Measurements from ENCODE around the gene DPH2.
A peak's percentile ranks its signal among the peaks of the same experiment; 100 is the strongest.

DPH2 gene

DNA sequence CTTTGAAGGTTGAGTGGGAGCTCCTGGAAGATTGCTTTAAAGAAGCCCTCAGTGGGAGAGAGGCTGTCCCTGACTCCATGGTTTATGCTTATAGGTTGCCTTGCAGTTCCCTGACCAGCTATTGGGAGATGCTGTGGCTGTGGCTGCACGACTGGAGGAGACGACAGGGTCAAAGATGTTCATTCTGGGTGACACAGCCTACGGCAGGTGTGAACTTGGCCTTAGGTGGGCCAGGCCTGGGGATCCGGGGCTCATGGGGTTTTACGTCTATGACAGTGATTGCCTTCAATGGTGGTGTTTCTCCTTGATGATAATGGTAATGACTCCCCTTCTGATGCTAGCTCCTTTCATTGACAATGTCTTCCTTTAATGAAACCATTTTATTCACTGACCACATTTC, 692 bp downstream of the DPH2 start:
- no peak for DNase-seq

DNA sequence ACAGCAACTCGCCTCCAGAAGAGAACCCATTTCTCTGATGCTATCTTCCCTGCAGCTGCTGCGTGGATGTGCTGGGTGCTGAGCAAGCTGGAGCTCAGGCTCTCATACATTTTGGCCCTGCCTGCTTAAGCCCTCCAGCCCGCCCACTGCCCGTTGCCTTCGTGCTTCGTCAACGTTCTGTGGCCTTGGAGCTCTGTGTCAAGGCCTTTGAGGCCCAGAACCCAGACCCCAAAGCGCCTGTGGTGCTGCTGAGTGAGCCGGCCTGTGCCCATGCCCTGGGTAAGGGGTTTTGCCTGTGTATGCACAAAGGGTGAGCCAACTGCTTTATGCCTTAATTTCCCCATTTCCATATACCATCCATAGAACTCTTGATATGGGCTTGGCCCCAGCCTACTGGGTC, 1.1 kb downstream of the DPH2 start:
- DNase-seq: no peak

DNA sequence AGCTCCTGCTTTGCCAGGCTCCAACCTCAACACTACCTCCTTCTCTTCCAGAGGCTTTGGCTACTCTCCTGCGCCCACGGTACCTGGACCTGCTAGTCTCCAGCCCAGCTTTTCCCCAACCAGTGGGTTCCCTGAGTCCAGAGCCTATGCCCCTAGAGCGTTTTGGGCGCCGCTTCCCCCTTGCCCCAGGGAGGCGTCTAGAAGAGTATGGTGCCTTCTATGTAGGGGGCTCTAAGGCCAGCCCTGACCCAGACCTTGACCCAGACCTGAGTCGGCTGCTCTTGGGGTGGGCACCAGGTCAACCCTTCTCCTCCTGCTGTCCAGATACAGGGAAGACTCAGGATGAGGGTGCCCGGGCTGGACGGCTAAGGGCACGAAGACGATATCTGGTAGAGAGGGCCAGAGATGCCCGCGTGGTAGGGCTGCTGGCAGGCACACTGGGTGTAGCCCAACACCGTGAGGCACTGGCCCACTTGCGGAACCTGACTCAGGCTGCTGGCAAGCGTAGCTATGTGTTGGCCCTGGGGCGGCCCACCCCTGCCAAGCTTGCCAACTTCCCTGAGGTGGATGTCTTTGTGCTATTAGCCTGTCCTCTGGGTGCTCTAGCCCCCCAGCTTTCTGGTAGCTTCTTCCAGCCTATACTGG, 1.6 kb downstream of the DPH2 start:
- DNase-seq: no peak

DNA sequence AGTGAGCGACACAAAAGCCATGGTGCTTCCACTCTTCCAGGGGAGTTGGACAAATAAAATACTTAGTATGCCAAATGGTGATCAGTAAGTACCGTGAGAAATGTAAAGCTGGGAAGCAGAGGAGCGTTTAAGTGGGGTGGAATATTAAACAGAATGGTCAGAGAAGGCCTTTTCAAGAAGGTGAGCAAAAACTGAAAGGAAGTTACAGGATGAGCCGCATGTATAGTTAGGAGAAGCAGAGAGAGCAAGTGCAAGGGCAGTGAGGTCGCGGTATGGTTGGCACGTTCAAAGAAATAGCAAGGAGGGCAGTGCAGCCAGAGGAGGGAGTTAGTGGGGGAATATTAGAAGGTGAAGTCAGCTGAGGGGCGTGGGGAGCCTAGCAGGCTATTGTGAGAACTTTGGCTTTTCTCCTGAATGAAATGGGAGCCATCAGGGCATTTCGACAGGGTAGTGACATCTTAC, 4.2 kb downstream of the DPH2 start:
- DNase-seq: no peak

DNA sequence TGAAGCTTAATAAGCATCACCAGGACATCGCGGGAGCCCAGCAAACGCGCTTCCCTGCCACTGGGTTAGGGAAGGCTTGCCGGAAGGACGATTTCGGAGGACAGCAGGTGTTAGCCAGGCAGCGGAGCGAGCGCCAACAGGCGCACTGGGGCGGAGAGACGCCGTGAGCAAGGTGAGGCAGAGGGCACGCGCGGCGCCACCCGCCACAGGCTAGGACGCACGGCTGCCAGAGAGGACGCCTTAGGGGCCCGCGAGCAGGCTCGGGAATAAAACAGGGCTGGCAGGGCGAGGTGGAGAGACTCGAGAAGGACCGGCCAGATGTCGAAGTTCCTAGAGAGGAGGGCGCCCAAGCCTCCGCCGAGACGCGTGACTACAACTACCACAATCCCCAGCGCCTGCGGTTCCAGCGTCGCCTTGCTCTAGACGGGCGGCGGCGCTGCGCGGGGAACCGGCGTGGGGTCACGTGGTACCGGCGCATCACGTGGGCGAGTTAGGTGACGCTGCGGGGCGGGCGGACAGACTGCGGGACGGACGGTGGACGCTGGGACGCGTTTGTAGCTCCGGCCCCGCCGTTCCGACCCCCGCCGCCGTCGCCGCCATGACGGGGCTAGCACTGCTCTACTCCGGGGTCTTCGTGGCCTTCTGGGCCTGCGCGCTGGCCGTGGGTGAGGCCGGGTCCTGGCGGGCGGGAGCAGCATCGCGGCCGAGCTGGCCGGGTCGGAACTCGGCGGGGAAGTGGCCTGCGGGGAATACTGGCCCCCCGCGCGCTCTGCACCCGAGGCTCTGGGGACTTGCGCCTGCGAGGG, 4.8 kb downstream of the DPH2 start, which contains the start of gene ATP6V0B:
Gene ATP6V0B, plus strand, starts transcription at position 518 of the 806 bp plus-strand sequence. Its CDS starts 81 bp downstream, at position 599.
- peak; percentile 93 for DNase-seq

DNA sequence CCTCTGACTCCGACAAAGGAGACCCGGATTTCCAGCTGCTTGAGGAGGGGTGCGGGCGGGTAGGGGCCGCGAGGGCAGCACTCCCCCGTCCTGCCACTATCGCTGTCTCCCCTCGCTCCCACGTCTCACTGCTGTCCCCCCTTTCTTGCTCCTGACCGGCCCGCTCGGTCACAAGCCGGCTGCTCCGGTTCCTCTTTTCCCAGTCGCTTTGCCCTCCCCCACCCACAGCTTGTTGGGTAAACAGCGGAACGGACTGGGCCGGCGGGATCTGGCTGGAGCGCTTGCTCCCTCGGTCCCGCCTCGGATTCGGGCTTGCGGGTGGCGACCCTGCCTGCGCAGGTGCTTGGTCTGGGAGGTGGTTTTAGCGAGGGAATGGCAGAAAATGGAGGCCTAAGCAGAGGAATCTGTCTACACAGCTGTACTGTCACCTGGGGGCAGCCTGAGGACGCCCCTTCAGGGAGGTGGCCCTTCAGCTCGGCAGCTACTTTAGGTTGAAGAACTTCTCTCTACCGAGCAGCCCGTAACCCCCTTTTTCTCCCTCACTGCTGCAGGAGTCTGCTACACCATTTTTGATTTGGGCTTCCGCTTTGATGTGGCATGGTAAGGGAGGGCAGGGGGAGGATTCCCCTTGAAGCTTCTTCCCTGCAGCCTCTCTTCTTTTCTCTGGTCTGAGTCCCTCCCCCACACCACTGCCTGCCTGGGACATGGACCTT, 5.6 kb downstream of the DPH2 start:
- DNase-seq: no peak

DNA sequence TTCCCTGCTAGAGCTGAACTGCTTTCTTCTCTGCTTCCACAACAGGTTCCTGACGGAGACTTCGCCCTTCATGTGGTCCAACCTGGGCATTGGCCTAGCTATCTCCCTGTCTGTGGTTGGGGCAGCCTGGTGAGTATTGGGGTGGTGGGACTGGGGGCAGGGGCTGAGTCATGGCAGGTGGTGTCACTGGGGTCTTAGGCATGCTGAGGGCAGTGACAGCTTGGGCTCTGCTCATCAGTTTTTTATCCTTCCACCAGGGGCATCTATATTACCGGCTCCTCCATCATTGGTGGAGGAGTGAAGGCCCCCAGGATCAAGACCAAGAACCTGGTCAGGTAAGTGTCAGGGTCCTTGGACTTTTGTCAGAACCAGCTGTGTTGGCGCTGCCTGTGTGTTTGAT, 6.2 kb downstream of the DPH2 start:
- no peak for DNase-seq

DNA sequence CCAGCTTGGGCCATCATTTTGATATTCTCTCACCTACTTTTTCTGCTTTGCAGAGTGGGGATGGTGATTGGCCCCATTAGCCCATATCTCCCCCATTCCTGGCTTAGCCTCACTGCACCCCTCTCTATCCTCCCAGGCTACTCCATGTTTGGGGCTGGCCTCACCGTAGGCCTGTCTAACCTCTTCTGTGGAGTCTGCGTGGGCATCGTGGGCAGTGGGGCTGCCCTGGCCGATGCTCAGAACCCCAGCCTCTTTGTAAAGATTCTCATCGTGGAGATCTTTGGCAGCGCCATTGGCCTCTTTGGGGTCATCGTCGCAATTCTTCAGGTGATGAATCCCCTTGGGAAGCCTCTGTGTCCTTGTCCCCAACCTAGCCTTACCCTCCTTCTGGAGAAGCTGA, 7.1 kb downstream of the DPH2 start:
- no peak for DNase-seq

DNA sequence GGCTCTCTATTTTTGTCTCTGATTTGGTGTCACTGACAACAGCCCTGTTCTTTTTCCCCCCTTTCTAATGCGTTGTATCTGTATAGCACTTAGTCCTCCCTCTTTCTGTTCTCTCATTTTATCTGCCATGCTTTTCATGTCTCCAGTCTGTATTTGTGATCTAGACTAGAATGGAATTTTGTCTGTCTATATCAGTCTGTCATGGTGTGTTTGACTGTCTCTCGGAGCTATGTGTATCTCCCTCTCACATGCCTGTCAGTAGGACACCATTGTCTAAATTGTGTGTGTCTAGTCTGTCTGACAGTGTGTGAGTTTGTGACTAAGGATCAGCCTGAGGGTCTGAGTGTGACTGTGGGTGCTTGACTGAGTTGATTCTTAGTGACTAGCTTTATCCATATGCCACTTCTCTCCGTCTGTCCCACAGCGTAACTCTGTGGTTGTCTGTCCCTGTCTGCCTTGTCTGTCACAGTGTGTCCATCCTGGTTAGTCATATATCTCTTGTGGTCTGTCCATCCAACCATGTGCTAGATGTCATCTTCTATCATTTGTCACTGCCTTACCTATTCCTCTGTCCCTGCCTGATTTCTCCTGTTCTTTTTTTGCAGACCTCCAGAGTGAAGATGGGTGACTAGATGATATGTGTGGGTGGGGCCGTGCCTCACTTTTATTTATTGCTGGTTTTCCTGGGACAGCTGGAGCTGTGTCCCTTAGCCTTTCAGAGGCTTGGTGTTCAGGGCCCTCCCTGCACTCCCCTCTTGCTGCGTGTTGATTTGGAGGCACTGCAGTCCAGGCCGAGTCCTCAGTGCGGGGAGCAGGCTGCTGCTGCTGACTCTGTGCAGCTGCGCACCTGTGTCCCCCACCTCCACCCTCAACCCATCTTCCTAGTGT, 7.8 kb downstream of the DPH2 start:
- no peak for DNase-seq

DNA sequence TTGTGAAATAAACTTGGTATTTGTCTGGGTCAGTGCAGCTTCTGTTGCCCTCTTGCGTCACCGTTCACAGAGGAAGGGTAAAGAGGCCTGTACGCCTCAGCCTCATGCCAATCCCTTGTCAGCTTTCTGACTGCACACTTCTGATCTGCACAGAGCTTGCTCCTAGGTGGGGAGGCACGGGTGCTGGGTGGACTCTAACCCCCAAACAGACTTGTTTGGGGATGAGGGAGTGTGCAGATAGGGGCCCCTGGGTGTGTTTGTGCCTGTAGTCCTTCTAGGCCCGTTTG, 8.4 kb downstream of the DPH2 start:
- no peak for DNase-seq

DNA sequence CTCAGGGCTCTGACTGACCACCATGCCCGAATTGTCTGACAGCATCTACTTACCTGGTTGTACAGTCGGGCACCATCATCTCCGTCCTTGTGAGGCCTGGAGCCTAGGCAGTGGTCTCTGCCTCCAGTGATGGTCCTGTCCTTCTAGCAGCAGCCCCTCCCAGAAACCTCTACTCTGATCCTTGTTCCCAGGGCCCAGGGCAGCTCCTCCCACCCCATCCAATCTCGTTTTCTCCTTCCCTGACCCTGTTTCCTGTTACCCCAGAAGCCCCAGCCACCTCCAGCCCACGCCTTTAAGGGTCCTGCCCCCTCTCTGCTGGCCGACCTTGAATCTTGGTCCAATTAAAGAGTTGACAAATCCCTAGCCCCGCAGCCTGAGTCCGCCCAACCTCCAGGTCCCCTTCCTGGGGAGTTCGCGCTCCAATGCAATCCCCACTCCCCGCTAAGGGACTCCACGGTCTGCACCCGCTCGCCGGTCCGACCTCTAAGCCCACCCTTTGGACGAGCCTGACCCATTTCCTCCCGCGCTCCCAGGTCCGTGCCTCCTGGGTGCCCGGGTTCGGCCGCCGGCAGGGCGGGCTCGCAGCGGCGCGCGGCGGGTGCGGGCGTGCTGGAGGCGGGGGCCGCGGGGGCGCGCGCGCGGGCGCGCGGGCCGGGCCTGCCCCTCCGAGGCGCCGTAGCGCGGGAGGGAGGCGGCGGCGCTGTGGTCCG, 8.9 kb downstream of the DPH2 start, which contains the start of gene B4GALT2:
Gene B4GALT2, plus strand, starts transcription at position 660 of the 710 bp plus-strand sequence. CDS start 1,951 bp downstream, outside the sequence.
- peak; percentile 27 for DNase-seq

DNA sequence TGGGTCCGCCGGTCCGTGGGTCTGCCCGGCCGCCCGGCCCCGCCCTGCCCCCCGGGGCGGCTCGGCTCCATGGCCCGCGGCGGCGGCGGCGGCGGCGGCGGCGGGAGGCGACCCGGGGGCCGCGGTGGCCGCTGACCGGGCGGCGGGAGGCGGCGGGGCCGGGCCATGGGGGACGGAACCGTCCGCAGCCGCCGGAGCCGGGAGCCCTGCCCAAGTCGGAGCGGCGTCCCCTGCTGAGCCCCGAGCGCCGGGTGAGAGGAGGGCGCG, 9.4 kb downstream of the DPH2 start:
- DNase-seq: no peak

DNA sequence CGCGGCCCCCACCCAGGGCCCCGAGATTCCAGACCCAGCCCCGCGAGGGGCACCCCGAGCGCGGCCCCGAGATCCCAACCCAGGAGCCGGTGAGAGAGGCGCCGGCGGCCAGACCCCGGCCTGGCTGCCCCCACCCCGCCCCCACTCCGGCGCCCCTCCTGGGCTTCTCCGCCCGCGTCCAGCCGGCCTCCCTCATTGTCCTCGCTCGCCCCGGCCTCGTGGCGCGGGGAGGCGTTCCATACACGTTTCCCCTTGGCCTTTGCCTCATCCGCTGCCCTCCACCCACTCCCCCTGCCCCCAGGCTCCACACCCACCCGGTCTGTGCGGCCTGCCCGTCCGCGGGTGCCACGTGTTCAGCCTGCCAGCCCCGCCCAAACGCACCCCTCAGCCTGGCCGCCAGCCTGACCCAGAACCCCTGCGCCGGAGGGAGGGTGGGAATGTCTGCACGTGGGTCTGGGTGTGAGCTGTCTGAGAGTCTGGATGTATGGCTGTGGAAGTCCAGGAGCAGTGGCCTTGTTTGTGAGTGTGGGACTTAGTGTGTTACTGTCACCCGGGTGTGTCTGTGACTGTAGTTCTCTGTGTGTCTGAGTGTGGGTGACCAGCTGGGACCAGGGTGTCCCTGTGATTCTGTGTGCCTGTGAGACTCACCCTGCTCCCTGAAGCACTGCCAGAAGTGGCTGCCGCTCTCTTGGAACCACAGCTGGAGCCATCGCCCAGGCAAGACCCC, 9.9 kb downstream of the DPH2 start:
- peak; percentile 51 for DNase-seq

DNA sequence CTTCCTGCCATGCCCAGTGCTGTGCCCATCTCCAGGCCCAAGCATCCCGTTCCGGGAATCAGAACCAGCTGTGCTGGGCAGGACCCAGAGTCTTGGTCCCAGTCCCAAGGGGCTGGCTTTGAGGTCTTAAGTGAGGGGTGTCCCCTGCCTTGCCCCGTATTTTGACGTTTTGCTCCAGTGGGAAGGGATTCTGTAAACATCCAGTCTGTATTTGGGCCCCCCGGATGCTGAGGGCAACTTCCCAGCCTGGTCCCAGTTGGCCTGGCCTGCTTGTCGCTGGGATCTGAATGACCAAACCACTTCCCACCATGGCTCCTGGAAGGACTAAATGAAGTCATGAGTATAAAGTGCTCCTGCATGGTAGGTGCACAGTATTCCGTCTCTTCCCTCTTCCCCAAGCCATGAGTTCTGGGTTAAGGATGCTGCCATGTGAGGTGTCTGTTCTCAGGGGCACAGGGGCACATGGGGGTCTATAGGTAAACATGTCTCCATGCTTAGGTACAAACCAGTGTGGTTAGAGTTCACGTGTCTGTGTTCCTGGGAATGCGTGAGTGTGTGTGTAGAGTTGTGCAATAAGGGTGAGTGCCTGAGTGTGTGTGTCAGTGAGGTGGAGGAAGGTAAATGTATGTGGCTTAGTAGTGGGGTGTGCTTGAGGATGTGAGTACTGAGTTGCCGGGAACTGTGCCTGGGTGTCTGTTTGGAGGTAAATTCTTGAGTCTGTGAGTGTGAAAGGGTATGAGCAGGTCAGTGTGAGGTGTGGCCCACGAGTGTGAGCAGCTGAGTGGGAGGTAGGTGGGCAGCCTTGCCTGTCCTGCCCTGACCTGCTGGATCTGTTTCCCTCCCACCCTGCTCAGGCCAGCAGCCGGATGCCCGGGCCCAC, 10.7 kb downstream of the DPH2 start:
- no peak for DNase-seq

DNA sequence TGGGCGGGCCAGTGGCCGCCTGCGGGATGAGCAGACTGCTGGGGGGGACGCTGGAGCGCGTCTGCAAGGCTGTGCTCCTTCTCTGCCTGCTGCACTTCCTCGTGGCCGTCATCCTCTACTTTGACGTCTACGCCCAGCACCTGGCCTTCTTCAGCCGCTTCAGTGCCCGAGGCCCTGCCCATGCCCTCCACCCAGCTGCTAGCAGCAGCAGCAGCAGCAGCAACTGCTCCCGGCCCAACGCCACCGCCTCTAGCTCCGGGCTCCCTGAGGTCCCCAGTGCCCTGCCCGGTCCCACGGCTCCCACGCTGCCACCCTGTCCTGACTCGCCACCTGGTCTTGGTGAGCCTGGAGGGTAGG, 11.3 kb downstream of the DPH2 start:
- DNase-seq: no peak

DNA sequence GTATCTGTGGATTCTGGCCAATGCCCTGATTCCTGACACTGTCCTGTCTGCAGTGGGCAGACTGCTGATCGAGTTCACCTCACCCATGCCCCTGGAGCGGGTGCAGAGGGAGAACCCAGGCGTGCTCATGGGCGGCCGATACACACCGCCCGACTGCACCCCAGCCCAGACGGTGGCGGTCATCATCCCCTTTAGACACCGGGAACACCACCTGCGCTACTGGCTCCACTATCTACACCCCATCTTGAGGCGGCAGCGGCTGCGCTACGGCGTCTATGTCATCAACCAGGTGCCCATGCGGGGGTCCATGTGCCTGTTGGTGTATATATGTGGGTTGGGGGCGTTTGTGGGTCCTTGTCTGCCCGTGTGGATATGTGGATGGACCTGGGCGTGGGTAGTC, 11.8 kb downstream of the DPH2 start:
- DNase-seq: no peak

DNA sequence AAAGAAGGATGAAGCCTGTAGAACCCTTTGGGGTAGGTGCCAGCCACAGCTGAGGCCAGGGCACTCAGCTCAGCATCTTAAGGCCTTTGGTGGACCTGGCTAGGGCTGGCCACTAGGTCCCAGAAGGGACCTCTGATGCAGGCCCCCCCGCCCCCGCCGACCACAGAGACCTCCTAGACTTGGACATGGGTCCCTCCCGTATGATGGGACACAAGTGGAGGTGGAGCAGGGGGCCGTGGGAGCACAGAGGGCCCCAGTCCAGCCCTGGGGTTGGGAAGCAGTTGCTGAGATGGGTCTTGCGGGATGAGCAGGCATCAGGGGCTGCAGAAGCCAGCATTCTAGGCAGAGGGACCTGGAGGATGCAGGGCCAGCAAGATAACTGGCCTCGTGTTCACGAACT, 12.4 kb downstream of the DPH2 start:
- DNase-seq: no peak

DNA sequence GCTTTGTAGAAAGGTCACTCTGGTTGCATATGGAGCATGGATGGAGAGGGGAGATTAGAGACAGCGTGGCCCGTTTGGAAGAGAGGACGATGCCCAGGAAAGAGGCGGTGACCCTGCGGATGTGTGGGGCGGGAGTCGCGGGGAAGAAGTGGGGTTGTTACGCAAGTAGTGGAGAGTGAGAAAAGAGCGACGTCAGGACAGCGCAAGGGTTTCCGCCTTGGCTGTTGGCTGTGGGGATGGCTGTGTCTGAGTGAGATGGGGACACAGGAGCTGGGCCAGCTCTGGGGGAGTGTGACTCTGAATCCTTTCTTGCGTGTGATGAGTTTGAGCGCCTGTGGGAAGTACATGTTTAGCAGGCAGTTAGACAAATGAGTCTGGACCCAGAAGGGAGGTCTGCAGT, 13.0 kb downstream of the DPH2 start:
- DNase-seq: no peak

DNA sequence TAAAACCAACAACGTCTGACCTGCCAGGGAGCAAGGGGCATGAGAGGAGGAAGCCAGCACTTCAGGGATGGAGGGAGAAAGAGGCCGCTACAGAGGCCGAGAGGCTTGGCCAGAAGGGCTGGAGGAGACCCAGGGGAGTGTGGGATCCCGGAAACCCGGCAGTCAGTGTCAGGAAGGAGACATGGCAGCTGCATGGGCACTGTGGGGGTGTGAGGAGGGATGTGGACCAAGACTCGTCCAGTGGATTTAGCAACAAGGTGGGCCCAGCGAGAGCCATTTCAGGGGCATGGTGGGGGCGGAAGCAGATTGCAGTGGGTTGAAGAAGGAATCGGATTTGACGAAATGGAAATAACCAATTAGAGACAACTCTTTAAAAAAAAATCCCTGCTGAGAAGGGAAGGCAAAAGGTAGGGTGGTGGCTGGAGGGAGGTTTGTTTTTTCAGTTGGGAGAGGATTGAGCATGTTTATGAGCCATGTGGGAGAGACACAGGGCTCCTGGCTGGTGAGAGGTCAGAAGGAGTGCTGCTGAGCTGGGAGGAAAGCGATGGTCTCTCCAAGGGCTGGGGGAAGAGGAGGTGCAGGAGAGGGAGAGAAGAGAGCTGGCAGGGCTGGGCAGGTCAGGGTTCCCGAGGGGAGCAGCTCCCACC, 13.6 kb downstream of the DPH2 start:
- no peak for DNase-seq

DNA sequence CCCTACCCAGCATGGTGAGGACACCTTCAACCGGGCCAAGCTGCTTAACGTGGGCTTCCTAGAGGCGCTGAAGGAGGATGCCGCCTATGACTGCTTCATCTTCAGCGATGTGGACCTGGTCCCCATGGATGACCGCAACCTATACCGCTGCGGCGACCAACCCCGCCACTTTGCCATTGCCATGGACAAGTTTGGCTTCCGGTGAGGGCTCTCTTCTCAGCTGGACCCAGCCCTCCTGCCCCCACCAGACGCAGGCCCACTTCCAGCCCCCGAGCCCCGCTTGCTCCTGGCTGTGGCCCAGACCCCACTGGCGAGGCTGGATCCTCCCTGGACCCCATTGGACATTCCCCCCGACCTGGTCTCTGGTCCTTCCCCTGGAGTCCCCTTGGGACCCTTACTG, 15.0 kb downstream of the DPH2 start:
- no peak for DNase-seq
